Endothelial cell (in vitro differentiated cells): ENCODE measurements around the gene SAMD9. TPM values are rescaled to one million over a fixed set of nuclear protein-coding genes. Genes with fewer than 3 reads are reported as not detected.
"Not testable (repeated sequence)": the region's sequence is repeated elsewhere in the genome, so short reads cannot be mapped to it uniquely, and the experiment has no call there.

Experiments used
- DNase-seq: peaks from one replicate; pipeline ENCODE4 v3.0.0; 2021; ENCODE audit warnings: low spot score
- H3K27ac Mint-ChIP-seq: one replicate; pipeline ENCODE4 v1.8.0; 2021; ENCODE audit warnings: mixed read lengths, inconsistent platforms; ENCODE audit not compliant: unreplicated experiment
- H3K27me3 Mint-ChIP-seq: one replicate; pipeline ENCODE4 v1.8.0; 2021; ENCODE audit warnings: mild to moderate bottlenecking, moderate library complexity, mixed read lengths, inconsistent platforms; ENCODE audit not compliant: unreplicated experiment
- H3K36me3 Mint-ChIP-seq: one replicate; pipeline ENCODE4 v1.8.0; 2021; ENCODE audit warnings: mild to moderate bottlenecking, low read depth, mixed read lengths, inconsistent platforms; ENCODE audit not compliant: unreplicated experiment
- H3K4me1 Mint-ChIP-seq: one replicate; pipeline ENCODE4 v1.8.0; 2021; ENCODE audit warnings: mild to moderate bottlenecking, mixed read lengths, inconsistent platforms; ENCODE audit not compliant: unreplicated experiment
- H3K4me3 Mint-ChIP-seq: one replicate; pipeline ENCODE4 v1.8.0; 2021; ENCODE audit warnings: mild to moderate bottlenecking, mixed read lengths, inconsistent platforms; ENCODE audit not compliant: unreplicated experiment
- H3K9me3 Mint-ChIP-seq: one replicate; pipeline ENCODE4 v1.8.0; 2021; ENCODE audit warnings: mixed read lengths, inconsistent platforms; ENCODE audit not compliant: unreplicated experiment
- CTCF ChIP-seq: fragments of 200-600 bp; sonication (generic); IDR thresholded peaks from one replicate; pipeline ENCODE4 v1.5.0; 2021; ENCODE audit warnings: antibody characterized with exemption; ENCODE audit not compliant: unreplicated experiment
- total RNA-seq: library from RNA; stranded (reverse); fragmentation: NEBNext Ultra II Directional; extraction: Animal tissue kit (Norgen Biotek cat#: 25700); gene quantifications from one replicate; pipeline ENCODE4 v1.2.1, GENCODE V29; 2021; ENCODE audit not compliant: unreplicated experiment

The SAMD9 gene
- total RNA-seq, 1 donor from 2014 or later: 0.56 TPM

GRCh38 chr7:93097388-93097787, 20.4 kb downstream of the SAMD9 start:
- no peaks in the 10 kb centered on the region for H3K9me3 Mint-ChIP-seq
- no peak for TF ChIP-seq CTCF
- no peak for DNase-seq
- no peaks in the 10 kb centered on the region for H3K4me1 Mint-ChIP-seq
- H3K4me3 Mint-ChIP-seq: no peak overlapping the region
- H3K27ac Mint-ChIP-seq: no peak overlapping the region
- H3K36me3 Mint-ChIP-seq: no peaks in the 10 kb centered on the region
- H3K27me3 Mint-ChIP-seq: no peaks in the 10 kb centered on the region

- Mint-ChIP-seq H3K27ac (no peak overlapping the region), H3K4me1 (no peaks in the 10 kb centered on the region), H3K4me3 (no peak overlapping the region), H3K27me3 (no peaks in the 10 kb centered on the region), H3K9me3 (no peaks in the 10 kb centered on the region), H3K36me3 (no peaks in the 10 kb centered on the region)
- TF ChIP-seq CTCF: no peak
- DNase-seq: peak; percentile 12
Observed at GRCh38 chr7:93092757-93093370, 24.9 kb downstream of the SAMD9 start.

- H3K27ac Mint-ChIP-seq, H3K4me1 Mint-ChIP-seq, H3K9me3 Mint-ChIP-seq: not testable (repeated sequence)
Observed at GRCh38 chr7:93073357-93073756, 44.4 kb downstream of the SAMD9 start.

GRCh38 chr7:93062599-93062998, 55.2 kb downstream of the SAMD9 start:
- Mint-ChIP-seq H3K4me1 (peaks cover 4% of the 10 kb centered on the region), H3K27ac (no peak overlapping the region), H3K9me3 (no peaks in the 10 kb centered on the region), H3K36me3 (no peaks in the 10 kb centered on the region), H3K4me3 (no peak overlapping the region), H3K27me3 (peaks cover 2% of the 10 kb centered on the region)
- DNase-seq: no peak
- no peak for TF ChIP-seq CTCF

More at GRCh38 chr7:93073357-93073756, 44.4 kb downstream of the SAMD9 start:
- H3K27me3 Mint-ChIP-seq, H3K36me3 Mint-ChIP-seq, H3K4me3 Mint-ChIP-seq, DNase-seq: not testable (repeated sequence)

- no peak for DNase-seq
- H3K36me3 Mint-ChIP-seq: no peaks in the 10 kb centered on the region
- H3K27ac Mint-ChIP-seq: no peak overlapping the region
- no peak overlapping the region for H3K4me3 Mint-ChIP-seq
- no peak for TF ChIP-seq CTCF
- peaks cover 4% of the 10 kb centered on the region for H3K4me1 Mint-ChIP-seq
- no peaks in the 10 kb centered on the region for H3K9me3 Mint-ChIP-seq
- H3K27me3 Mint-ChIP-seq: peaks cover 2% of the 10 kb centered on the region
Observed at GRCh38 chr7:93060865-93061264, 56.9 kb downstream of the SAMD9 start.
